Lower leg skin (tissue), 4 donors: Measurements from ENCODE around the gene HTR7. TPM values are rescaled to one million over a fixed set of nuclear protein-coding genes. Genes with fewer than 3 reads are reported as not detected.
"Not testable (repeated sequence)": the region's sequence is repeated elsewhere in the genome, so short reads cannot be mapped to it uniquely, and the experiment has no call there.

Experiments used
- DNase-seq, 2 donors: peaks; one replicate each; pipeline ENCODE4 v3.0.0-alpha.2; 2019; ENCODE audit warnings: low spot score in 2 of 2
- H3K4me3 ChIP-seq: fragments of 200-600 bp; sonication (generic); 2 replicates; pipeline ENCODE4 v1.5.1; 2017; ENCODE audit warnings: mild to moderate bottlenecking, low read depth; ENCODE audit not compliant: poor library complexity, severe bottlenecking
- CTCF ChIP-seq, 3 donors: fragments of 450-650 bp; IDR thresholded peaks; one replicate each; pipeline ENCODE4 v1.5.1; 2016; ENCODE audit warnings: antibody characterized with exemption in 3 of 3, mild to moderate bottlenecking in 3 of 3, moderate library complexity in 2 of 3
- POLR2A ChIP-seq, 2 donors: fragments of 450-650 bp; IDR thresholded peaks; one replicate each; pipeline ENCODE4 v1.6.1; 2016 to 2017; ENCODE audit warnings: antibody characterized with exemption in 2 of 2, mild to moderate bottlenecking in 1 of 2, moderate library complexity in 1 of 2
- WGBS, 2 donors: methylation state at CpG; one replicate each; pipeline ENCODE4 v1.1.5; 2018; 5-methylcytosine and 5-hydroxymethylcytosine counted together
- intact Hi-C: fragments of 100-400 bp; cut with DNase I; formaldehyde crosslinking; loops from one replicate; pipeline ENCODE4 v1.15.0; 2023; ENCODE audit warnings: low total_unique reads
- total RNA-seq, 4 donors: library from RNA; depleted of rRNA; stranded (reverse); fragments of >200 nt; gene quantifications; one replicate each; pipeline ENCODE4 v1.1.0, GENCODE V29; 2016

The HTR7 gene
- total RNA-seq, 4 donors from 2014 or later, result 0.08 to 0.94 (median 0.45) TPM

- 84 to 87% methylated on average over 1 of the region's 1 CpG for WGBS, 2 donors
- no peak for DNase-seq
- no peak overlapping the region for H3K4me3 ChIP-seq
- TF ChIP-seq POLR2A (IDR thresholded peaks at IDR 0.05) (no peak), CTCF (IDR thresholded peaks at IDR 0.05) (no peak)
- intact Hi-C loops, result no loop called here
Observed at GRCh38 chr10:90889636-90890035, 31.8 kb upstream of the HTR7 start.

- intact Hi-C loops, result no loop called here
- TF ChIP-seq POLR2A (IDR thresholded peaks at IDR 0.05) (no peak), CTCF (IDR thresholded peaks at IDR 0.05) (no peak)
- no peak for DNase-seq
- 96 to 97% methylated on average over 6 of the region's 6 CpGs for WGBS, 2 donors
- no peak overlapping the region for H3K4me3 ChIP-seq
Observed at GRCh38 chr10:90888387-90888786, 30.5 kb upstream of the HTR7 start.

- H3K4me3 ChIP-seq, result no peak overlapping the region
- TF ChIP-seq POLR2A (IDR thresholded peaks at IDR 0.05), result no peak
- TF ChIP-seq CTCF (IDR thresholded peaks at IDR 0.05), result no peak
- 84 to 93% methylated on average over 6 of the region's 6 CpGs for WGBS, 2 donors
- DNase-seq, result no peak
- intact Hi-C loops, result no loop called here
Observed at GRCh38 chr10:90887555-90887954, 29.7 kb upstream of the HTR7 start.

- TF ChIP-seq CTCF (IDR thresholded peaks at IDR 0.05) (no peak), POLR2A (IDR thresholded peaks at IDR 0.05) (no peak)
- no peak for DNase-seq
- no peak overlapping the region for H3K4me3 ChIP-seq
- 100% methylated on average over 1 of the region's 1 CpG for WGBS, 2 donors
- intact Hi-C loops, result no loop called here
Observed at GRCh38 chr10:90885176-90885575, 27.3 kb upstream of the HTR7 start.

GRCh38 chr10:90884431-90884830 is 26.6 kb upstream of the HTR7 start:
- WGBS, 2 donors, result 70 to 78% methylated on average over 3 of the region's 3 CpGs
- TF ChIP-seq CTCF (IDR thresholded peaks at IDR 0.05) (no peak), POLR2A (IDR thresholded peaks at IDR 0.05) (no peak)
- H3K4me3 ChIP-seq, result no peak overlapping the region
- intact Hi-C loops, result no loop called here
- no peak for DNase-seq

- intact Hi-C loops, DNase-seq, H3K4me3 ChIP-seq: not testable (repeated sequence)
- 71 to 72% methylated on average over 8 of the region's 8 CpGs for WGBS, 2 donors
Observed at GRCh38 chr10:90880059-90880719, 22.4 kb upstream of the HTR7 start.
